ENCODE data around the gene CDH23. TPM values are rescaled to one million over a fixed set of nuclear protein-coding genes. Genes with fewer than 3 reads are reported as not detected.

CDH23 gene
- total and polyA plus RNA-seq, 10 of the 15 experiments (the other 5 are each of a cell fraction or from before 2014, with no cell fraction given) = 0.09 to 0.40 (median 0.15) TPM; not detected in 1

GRCh38 chr10:71725249-71725648 is 328.5 kb downstream of the CDH23 start:
- ATAC-seq (no peak), FAIRE-seq (no peak), DNase-seq (ENCODE audit: low read depth, low spot score) (no peak)
- WGBS (ENCODE audit: insufficient coverage, insufficient replicate concordance, low lambda C conversion rate, missing lambda C conversion rate) = 90% methylated on average over 14 of the region's 14 CpGs
- no peaks in the 10 kb centered on the region for H4K20me1 ChIP-seq (ENCODE audit: control insufficient read depth, insufficient read depth)
- H3K27ac ChIP-seq (ENCODE audit: control insufficient read depth, insufficient read depth) = no peak overlapping the region
- no peaks in the 10 kb centered on the region for H3K79me2 ChIP-seq (ENCODE audit: control insufficient read depth, insufficient read depth, low read length)
- H3K36me3 ChIP-seq (ENCODE audit: control insufficient read depth in 2 of 2, insufficient read depth in 2 of 2, low read length in 1 of 2) = no peaks in the 10 kb centered on the region
- H2AFZ ChIP-seq (ENCODE audit: control insufficient read depth, low read depth, low read length) = no peak overlapping the region
- peaks cover 45% of the 10 kb centered on the region for H3K4me1 ChIP-seq (ENCODE audit: control insufficient read depth, insufficient read depth, low read length)
- ChIA-PET SMC1A (ENCODE audit: uncharacterized antibody, unreplicated experiment) (interaction anchor here (1.9 to 5.4 kb wide), 3 partner anchors 33 to 47 kb away, joined by 5 to 33 read pairs (median 18); partner anchors contain the start of gene VSIR), RAD21 (ENCODE audit: unreplicated experiment) (interaction anchor here (1.6 to 4.4 kb wide), 2 partner anchors 23 to 48 kb away, joined by 3 to 19 read pairs; partner anchors contain the start of gene VSIR), POLR2A (no interaction called here), CTCF (interaction anchor here (0.7 to 5.1 kb wide), 7 partner anchors 8 to 800 kb away, joined by 3 to 40 read pairs (median 5); partner anchors contain the start of gene VSIR)
- no peak overlapping the region for H3K4me2 ChIP-seq (ENCODE audit: control insufficient read depth, insufficient read depth)
- in situ Hi-C loops (cut with MboI) = no loop called here
- no peak overlapping the region for H3K9ac ChIP-seq (ENCODE audit: control insufficient read depth, insufficient read depth, low read length)
- no peaks in the 10 kb centered on the region for H3K9me3 ChIP-seq (replicated peaks; ENCODE audit: control insufficient read depth, insufficient read depth, low read length)
- no peak overlapping the region for H3K4me3 ChIP-seq
- no TSS peak for BruUV-seq (replicated peaks)
- intact Hi-C loops (cut with micrococcal nuclease; ENCODE audit: unreplicated experiment) = no loop called here
- TF ChIP-seq SMC3 (IDR thresholded peaks at IDR 0.05; ENCODE audit: borderline replicate concordance, low read length) = no peak
- H3K27me3 ChIP-seq (replicated peaks in 1 of 2; ENCODE audit: control insufficient read depth in 2 of 2, insufficient read depth in 2 of 2, low read length in 1 of 2) = no peaks in the 10 kb centered on the region

DNA sequence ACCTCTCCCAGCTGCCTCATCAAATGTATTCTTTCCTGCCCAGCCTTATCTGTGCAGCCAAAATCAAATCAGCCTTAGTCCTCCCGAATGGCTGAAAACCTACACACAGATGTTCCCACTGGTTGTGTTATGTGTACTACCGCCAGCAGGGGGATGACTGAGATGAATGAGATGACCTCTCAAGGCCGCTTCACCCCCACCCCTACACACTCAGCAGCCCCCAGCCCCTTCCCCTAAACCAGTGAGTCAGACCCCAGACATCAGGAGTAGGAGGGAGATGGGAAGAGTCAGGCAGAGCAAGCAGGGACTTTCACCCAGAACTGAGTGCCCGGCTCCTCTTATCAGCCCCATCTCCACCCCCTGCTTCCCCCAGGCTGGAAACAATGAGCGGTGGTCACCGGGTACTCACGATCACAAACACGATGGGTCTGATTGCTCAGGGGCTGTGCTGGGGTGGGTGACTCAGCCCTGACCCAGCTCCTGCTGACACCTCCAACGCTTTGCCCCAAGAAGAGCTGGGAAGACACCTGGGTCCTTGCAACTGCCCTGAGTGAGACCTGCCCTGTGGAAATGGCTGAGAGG is 329.4 kb downstream of the CDH23 start:
- H3K27ac ChIP-seq (ENCODE audit: control insufficient read depth, insufficient read depth) = peak overlapping the region; percentile 81
- ChIA-PET POLR2A (interaction anchor here (1.0 to 1.5 kb wide), 2 partner anchors 125 to 354 kb away, joined by 3 to 4 read pairs; partner anchors contain the start of gene PSAP), SMC1A (ENCODE audit: uncharacterized antibody, unreplicated experiment) (interaction anchor here (0.6 to 5.4 kb wide), 9 partner anchors 10 to 50 kb away, joined by 3 to 33 read pairs (median 3); partner anchors contain the start of gene VSIR), RAD21 (ENCODE audit: unreplicated experiment) (interaction anchor here (1.0 to 4.4 kb wide), 4 partner anchors 17 to 47 kb away, joined by 4 to 19 read pairs (median 12); partner anchors contain the start of gene VSIR), CTCF (interaction anchor here (0.7 to 5.1 kb wide), 9 partner anchors 9 to 801 kb away, joined by 3 to 40 read pairs (median 5); partner anchors contain the start of gene VSIR)
- peaks cover 48% of the 10 kb centered on the region for H3K4me1 ChIP-seq (ENCODE audit: control insufficient read depth, insufficient read depth, low read length)
- no TSS peak for BruUV-seq (replicated peaks)
- in situ Hi-C loops (cut with MboI) = no loop called here
- peak overlapping the region; percentile 22 for H2AFZ ChIP-seq (ENCODE audit: control insufficient read depth, low read depth, low read length)
- H3K36me3 ChIP-seq (ENCODE audit: control insufficient read depth in 2 of 2, insufficient read depth in 2 of 2, low read length in 1 of 2) = no peaks in the 10 kb centered on the region
- H3K9ac ChIP-seq (ENCODE audit: control insufficient read depth, insufficient read depth, low read length) = peak overlapping the region; percentile 73; the same call in 1 of the 2 replicates
- H3K9me3 ChIP-seq (replicated peaks; ENCODE audit: control insufficient read depth, insufficient read depth, low read length) = no peaks in the 10 kb centered on the region
- H3K27me3 ChIP-seq (replicated peaks in 1 of 2; ENCODE audit: control insufficient read depth in 2 of 2, insufficient read depth in 2 of 2, low read length in 1 of 2) = no peaks in the 10 kb centered on the region
- H4K20me1 ChIP-seq (ENCODE audit: control insufficient read depth, insufficient read depth) = no peaks in the 10 kb centered on the region
- 40% methylated on average over 8 of the region's 9 CpGs for WGBS (ENCODE audit: insufficient coverage, insufficient replicate concordance, low lambda C conversion rate, missing lambda C conversion rate)
- FAIRE-seq (no peak), DNase-seq (ENCODE audit: low read depth, low spot score) (no peak), ATAC-seq (peak; percentile 23; the same call in 2 of the 3 replicates)
- H3K79me2 ChIP-seq (ENCODE audit: control insufficient read depth, insufficient read depth, low read length) = no peaks in the 10 kb centered on the region
- peak overlapping the region; percentile 90; the same call in 1 of the 2 replicates for H3K4me2 ChIP-seq (ENCODE audit: control insufficient read depth, insufficient read depth)
- no peak overlapping the region for H3K4me3 ChIP-seq
- intact Hi-C loops (cut with micrococcal nuclease; ENCODE audit: unreplicated experiment) = loop anchor here (1.0 kb wide), 1 partner anchor 86 kb away; no protein-coding TSS in a partner anchor
- TF ChIP-seq, protein P1, sequence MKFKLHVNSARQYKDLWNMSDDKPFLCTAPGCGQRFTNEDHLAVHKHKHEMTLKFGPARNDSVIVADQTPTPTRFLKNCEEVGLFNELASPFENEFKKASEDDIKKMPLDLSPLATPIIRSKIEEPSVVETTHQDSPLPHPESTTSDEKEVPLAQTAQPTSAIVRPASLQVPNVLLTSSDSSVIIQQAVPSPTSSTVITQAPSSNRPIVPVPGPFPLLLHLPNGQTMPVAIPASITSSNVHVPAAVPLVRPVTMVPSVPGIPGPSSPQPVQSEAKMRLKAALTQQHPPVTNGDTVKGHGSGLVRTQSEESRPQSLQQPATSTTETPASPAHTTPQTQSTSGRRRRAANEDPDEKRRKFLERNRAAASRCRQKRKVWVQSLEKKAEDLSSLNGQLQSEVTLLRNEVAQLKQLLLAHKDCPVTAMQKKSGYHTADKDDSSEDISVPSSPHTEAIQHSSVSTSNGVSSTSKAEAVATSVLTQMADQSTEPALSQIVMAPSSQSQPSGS (IDR thresholded peaks at IDR 0.05; ENCODE audit: low read length) = no peak
- TF ChIP-seq YBX1 (IDR thresholded peaks at IDR 0.05) = no peak
- peak; percentile 36; the same call in 1 of the 2 replicates for TF ChIP-seq RAD21 (IDR thresholded peaks at IDR 0.05; ENCODE audit: insufficient read depth, low read depth, low read length)
- no peak for TF ChIP-seq RELA (IDR thresholded peaks at IDR 0.05; ENCODE audit: borderline replicate concordance, partially characterized antibody)
- no peak for TF ChIP-seq ESRRA (IDR thresholded peaks at IDR 0.05; ENCODE audit: low read length)
- no peak for TF ChIP-seq KLF5 (IDR thresholded peaks at IDR 0.05; ENCODE audit: partially characterized antibody)
- TF ChIP-seq EP300 (IDR thresholded peaks at IDR 0.05; ENCODE audit: borderline replicate concordance in 1 of 2, control insufficient read depth in 1 of 2, low read depth in 2 of 2, low read length in 2 of 2) = no peak
- no peak for TF ChIP-seq DPF2 (IDR thresholded peaks at IDR 0.05)
- TF ChIP-seq, protein P2, sequence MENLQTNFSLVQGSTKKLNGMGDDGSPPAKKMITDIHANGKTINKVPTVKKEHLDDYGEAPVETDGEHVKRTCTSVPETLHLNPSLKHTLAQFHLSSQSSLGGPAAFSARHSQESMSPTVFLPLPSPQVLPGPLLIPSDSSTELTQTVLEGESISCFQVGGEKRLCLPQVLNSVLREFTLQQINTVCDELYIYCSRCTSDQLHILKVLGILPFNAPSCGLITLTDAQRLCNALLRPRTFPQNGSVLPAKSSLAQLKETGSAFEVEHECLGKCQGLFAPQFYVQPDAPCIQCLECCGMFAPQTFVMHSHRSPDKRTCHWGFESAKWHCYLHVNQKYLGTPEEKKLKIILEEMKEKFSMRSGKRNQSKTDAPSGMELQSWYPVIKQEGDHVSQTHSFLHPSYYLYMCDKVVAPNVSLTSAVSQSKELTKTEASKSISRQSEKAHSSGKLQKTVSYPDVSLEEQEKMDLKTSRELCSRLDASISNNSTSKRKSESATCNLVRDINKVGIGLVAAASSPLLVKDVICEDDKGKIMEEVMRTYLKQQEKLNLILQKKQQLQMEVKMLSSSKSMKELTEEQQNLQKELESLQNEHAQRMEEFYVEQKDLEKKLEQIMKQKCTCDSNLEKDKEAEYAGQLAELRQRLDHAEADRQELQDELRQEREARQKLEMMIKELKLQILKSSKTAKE (IDR thresholded peaks at IDR 0.05; ENCODE audit: low read depth, poor library complexity, severe bottlenecking) = no peak
- TF ChIP-seq RBBP5 (conservative IDR thresholded peaks at IDR 0.05) = no peak
- no peak for TF ChIP-seq STAT3 (IDR thresholded peaks at IDR 0.05; ENCODE audit: low read depth, low read length)
- no peak for TF ChIP-seq IRF4 (IDR thresholded peaks at IDR 0.05; ENCODE audit: low read depth, low read length)

Measured in GM12878 (cell line).